Peyer's patch (tissue), 4 donors: ENCODE results near the gene RFX4. TPM values are rescaled to one million over a fixed set of nuclear protein-coding genes. Genes with fewer than 3 reads are reported as not detected.

Experiments used
- DNase-seq, 3 donors: peaks; one replicate each; pipeline ENCODE4 v3.0.0-alpha.2; 2017 to 2019
- H3K27ac ChIP-seq, 4 donors: fragments of 200-600 bp; sonication (generic); one replicate each; pipeline ENCODE4 v1.5.1; 2016 to 2019
- H3K27me3 ChIP-seq, 2 donors: fragments of 200-600 bp; sonication (generic); one replicate each; pipeline ENCODE4 v1.5.1; 2019
- H3K36me3 ChIP-seq, 3 donors: fragments of 200-600 bp; sonication (generic); one replicate each; pipeline ENCODE4 v1.5.1; 2016 to 2019
- H3K4me1 ChIP-seq, 4 donors: fragments of 200-600 bp; sonication (generic); one replicate each; pipeline ENCODE4 v1.5.1; 2016 to 2019
- H3K4me3 ChIP-seq, 4 donors: fragments of 200-600 bp; sonication (generic); 1 replicate in 3 of 4; 2 replicates in 1 of 4; pipeline ENCODE4 v1.5.1; 2016 to 2019; ENCODE audit warnings: mild to moderate bottlenecking in 1 of 4
- H3K9me3 ChIP-seq, 4 donors: fragments of 200-600 bp; sonication (generic); one replicate each; pipeline ENCODE4 v1.5.1; 2016 to 2019; ENCODE audit warnings: mild to moderate bottlenecking in 1 of 4
- POLR2A ChIP-seq, 2 donors: fragments of 450-650 bp; IDR thresholded peaks; one replicate each; pipeline ENCODE4 v1.5.1; 2017; ENCODE audit warnings: antibody characterized with exemption in 2 of 2, mild to moderate bottlenecking in 2 of 2, moderate library complexity in 2 of 2
- total RNA-seq, 4 donors: library from RNA; depleted of rRNA; stranded (reverse); fragments of >200 nt; gene quantifications; one replicate each; pipeline ENCODE4 v1.1.0, GENCODE V29; 2016
- TF ChIP-seq, protein P1 (sequence below), 6 experiments: fragments of 450-650 bp in 4 of 6; fragments of 200-600 bp in 2 of 6; sonication (generic) in 1 of 6; IDR thresholded peaks; one replicate each; pipeline ENCODE4 v1.5.1; 2017 to 2019; ENCODE audit warnings: antibody characterized with exemption in 6 of 6, mild to moderate bottlenecking in 3 of 6, moderate library complexity in 1 of 6

Gene RFX4
- total RNA-seq, 4 donors from 2014 or later, result not detected

DNA sequence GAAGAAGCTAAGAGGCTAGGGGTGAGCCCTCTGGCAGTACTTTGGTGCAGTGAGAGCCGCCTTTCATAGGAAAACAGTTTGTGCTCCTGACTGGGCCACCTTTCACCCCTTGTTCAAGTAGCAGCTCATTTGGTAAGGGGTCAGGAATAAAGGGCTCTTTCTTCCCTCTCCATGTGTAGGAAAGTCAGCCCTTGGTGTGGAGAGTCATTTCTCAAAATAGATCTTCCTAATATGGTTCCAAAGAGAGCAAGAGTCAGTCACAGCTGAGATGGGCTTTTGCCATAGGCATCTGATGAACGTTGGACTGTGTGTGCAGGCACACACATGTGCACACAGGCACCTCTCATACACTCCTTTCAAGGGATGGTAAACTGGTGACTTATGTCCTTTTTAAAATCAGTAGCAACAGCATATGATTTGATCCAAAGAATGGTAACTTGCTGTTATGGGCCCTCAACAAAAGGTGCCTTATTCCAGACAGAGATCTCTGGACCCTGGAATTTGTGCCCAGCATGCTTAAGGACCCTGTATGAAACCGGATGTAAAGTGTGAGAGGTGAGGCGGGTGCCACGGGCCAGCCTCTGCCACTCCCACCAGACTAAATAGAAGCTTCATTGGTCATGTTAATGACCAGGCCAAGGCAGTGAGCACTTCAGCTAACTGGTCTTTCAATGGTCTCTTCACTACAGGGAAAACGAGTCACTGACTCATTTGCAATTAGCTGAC, 175.0 kb downstream of the RFX4 start:
- Histone ChIP-seq H3K9me3 (no peaks in the 10 kb centered on the region), H3K4me1 (peaks cover 0 to 14% (median 7%) of the 10 kb centered on the region in 4 donors), H3K27me3 (no peaks in the 10 kb centered on the region), H3K4me3 (no peak overlapping the region), H3K36me3 (no peaks in the 10 kb centered on the region), H3K27ac (peak overlapping the region in 2 of 4 donors; percentile 7 to 68)
- no peak for DNase-seq
- no peak for TF ChIP-seq POLR2A (IDR thresholded peaks at IDR 0.05)
- TF ChIP-seq, protein P1, sequence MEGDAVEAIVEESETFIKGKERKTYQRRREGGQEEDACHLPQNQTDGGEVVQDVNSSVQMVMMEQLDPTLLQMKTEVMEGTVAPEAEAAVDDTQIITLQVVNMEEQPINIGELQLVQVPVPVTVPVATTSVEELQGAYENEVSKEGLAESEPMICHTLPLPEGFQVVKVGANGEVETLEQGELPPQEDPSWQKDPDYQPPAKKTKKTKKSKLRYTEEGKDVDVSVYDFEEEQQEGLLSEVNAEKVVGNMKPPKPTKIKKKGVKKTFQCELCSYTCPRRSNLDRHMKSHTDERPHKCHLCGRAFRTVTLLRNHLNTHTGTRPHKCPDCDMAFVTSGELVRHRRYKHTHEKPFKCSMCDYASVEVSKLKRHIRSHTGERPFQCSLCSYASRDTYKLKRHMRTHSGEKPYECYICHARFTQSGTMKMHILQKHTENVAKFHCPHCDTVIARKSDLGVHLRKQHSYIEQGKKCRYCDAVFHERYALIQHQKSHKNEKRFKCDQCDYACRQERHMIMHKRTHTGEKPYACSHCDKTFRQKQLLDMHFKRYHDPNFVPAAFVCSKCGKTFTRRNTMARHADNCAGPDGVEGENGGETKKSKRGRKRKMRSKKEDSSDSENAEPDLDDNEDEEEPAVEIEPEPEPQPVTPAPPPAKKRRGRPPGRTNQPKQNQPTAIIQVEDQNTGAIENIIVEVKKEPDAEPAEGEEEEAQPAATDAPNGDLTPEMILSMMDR (IDR thresholded peaks at IDR 0.05), result no peak

DNA sequence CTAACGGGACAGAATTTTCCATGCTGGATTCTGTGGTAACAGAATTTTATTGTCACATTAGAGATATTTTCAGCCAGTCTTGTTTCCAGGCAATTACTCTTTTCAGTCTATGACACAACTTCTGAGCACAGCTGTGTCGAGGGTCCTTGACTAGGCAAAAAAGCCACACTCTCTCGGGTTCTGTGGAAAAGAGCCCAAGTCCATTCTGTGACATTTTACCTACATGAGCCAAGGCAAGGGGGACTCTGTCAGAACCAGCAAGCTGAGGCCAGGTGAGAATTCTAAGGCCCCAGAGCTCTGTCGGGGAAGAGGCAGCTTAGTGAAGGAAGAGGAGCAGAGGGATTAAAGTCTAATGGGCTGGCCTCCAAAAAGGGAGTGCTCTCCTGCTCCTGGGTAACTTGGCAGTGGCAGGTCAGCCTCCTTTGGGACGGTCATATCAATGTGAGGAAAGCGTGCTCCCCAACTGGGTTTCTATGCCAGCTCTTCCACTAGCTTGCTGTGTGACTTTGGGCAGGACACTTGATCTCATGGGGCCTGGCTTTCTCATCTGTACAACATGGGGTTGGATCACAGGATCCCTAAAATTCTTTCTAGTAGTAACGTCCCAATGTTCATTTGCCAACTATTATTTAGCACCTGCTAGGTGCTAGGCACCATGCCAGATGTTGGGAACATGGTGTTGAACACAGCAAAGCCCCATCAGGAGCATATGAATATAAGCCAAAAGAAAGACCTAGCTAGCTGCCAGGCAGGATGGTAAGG, 175.7 kb downstream of the RFX4 start:
- peak in 1 of 3 donors; percentile 71 for DNase-seq
- no peaks in the 10 kb centered on the region for H3K27me3 ChIP-seq
- H3K4me3 ChIP-seq, result no peak overlapping the region
- H3K27ac ChIP-seq, result peak overlapping the region in 2 of 4 donors; percentile 7 to 68
- H3K4me1 ChIP-seq, result peaks cover 0 to 14% (median 7%) of the 10 kb centered on the region in 4 donors
- TF ChIP-seq, protein P1 (IDR thresholded peaks at IDR 0.05), result no peak
- no peak for TF ChIP-seq POLR2A (IDR thresholded peaks at IDR 0.05)
- no peaks in the 10 kb centered on the region for H3K9me3 ChIP-seq
- no peaks in the 10 kb centered on the region for H3K36me3 ChIP-seq

DNA sequence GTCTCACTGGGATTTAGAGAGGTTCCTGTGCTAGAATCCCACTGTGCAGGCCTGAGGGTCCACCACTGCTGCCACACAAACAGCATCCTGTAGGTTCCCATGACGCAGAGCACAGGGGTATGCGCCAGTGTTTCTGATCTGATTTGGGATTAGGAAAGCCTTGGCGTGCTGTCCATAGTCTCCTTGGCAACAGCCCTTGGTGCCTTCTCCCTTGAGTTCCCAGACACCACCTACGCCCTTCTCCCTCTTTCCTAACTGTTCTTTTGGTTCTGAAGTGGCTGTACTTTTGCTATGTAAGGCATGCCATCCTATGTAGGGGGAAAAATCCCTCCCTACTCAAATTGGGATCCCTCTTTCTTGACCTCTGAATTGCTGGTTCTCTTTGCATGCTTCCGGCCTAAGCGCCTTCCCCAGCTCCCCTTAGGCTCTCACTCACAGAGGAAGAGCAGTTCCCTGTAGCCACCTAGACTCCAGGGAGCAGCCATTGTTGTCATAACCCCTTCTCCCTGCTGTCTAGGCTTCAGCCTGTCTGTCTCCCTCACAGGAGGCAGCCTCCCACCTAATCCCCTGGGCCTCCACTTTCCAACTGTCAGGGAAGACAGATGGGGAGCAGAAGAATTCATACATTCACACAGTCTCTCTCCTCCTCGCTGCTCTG, 176.9 kb downstream of the RFX4 start:
- H3K27ac ChIP-seq, result peak overlapping the region in 2 of 4 donors; percentile 56 to 74
- TF ChIP-seq POLR2A (IDR thresholded peaks at IDR 0.05), result no peak
- TF ChIP-seq, protein P1 (IDR thresholded peaks at IDR 0.05), result no peak

DNA sequence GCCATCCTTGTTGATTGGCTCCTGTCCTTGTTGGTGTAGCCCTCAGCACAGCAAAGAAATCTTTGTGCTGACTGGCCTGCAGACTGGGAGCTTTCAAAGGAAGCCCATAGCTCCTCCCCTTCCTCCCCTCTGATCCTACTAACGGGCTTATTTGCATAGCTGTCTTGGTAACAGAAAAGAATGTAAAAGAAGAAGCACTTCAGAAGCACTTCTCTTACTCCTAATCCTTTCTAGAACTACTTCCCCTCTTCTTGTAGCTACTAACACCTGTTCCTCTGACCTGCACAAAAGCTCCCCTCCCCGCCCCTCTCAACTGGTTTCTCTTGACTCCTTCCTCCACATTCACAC, 177.4 kb downstream of the RFX4 start:
- no peak overlapping the region for H3K4me3 ChIP-seq
- H3K4me1 ChIP-seq, result peaks cover 0 to 9% (median 4%) of the 10 kb centered on the region in 4 donors
- DNase-seq, result peak in 2 of 3 donors; percentile 66 to 68
- no peaks in the 10 kb centered on the region for H3K9me3 ChIP-seq
- peak overlapping the region in 2 of 4 donors; percentile 56 to 74 for H3K27ac ChIP-seq
- no peaks in the 10 kb centered on the region for H3K27me3 ChIP-seq
- no peaks in the 10 kb centered on the region for H3K36me3 ChIP-seq
- TF ChIP-seq POLR2A (IDR thresholded peaks at IDR 0.05), result no peak
- TF ChIP-seq, protein P1 (IDR thresholded peaks at IDR 0.05), result no peak

More for the DNA sequence above, 176.9 kb downstream of the RFX4 start:
- no peaks in the 10 kb centered on the region for H3K36me3 ChIP-seq
- no peak overlapping the region for H3K4me3 ChIP-seq
- H3K27me3 ChIP-seq, result no peaks in the 10 kb centered on the region
- no peak for DNase-seq
- no peaks in the 10 kb centered on the region for H3K9me3 ChIP-seq
- peaks cover 0 to 9% (median 4%) of the 10 kb centered on the region in 4 donors for H3K4me1 ChIP-seq

DNA sequence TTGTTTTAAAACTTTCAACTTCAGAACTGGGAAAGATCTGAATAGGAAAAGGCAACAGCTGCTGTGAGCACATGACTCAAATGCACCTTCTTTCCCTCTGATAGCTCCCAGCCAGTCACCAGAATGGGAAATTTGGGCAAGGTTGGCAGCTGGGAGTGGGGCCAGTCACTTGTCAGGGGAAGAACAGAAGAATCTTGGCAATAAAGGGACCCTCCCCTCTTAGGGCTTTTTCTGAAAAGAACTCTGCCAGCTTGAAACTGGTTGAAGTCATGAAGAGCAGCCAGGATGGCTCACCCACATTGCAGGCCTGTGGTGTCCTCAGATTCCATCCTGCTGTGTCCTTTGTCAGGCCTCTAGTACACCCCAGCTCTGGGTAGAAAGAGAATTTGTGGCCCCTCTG, 181.4 kb downstream of the RFX4 start:
- H3K4me3 ChIP-seq, result no peak overlapping the region
- TF ChIP-seq, protein P1 (IDR thresholded peaks at IDR 0.05), result no peak
- no peak for TF ChIP-seq POLR2A (IDR thresholded peaks at IDR 0.05)
- DNase-seq, result no peak

More for the DNA sequence above, 181.4 kb downstream of the RFX4 start:
- Histone ChIP-seq H3K4me1 (peaks cover 0 to 9% (median 4%) of the 10 kb centered on the region in 4 donors), H3K27me3 (no peaks in the 10 kb centered on the region), H3K27ac (no peak overlapping the region), H3K9me3 (no peaks in the 10 kb centered on the region), H3K36me3 (no peaks in the 10 kb centered on the region)
